Anterior cingulate cortex (tissue), 58 donors: ENCODE data around the gene CYP2F1.
"Not testable (repeated sequence)": the region's sequence is repeated elsewhere in the genome, so short reads cannot be mapped to it uniquely, and the experiment has no call there.

ENCODE experiments used
- DNase-seq, 58 donors: peaks; one replicate each; lab custom pipeline; 2025; lab: John Stamatoyannopoulos, UW

Gene CYP2F1

GRCh38 chr19:41114132-41114531 lies at the start of gene CYP2F1:
Gene CYP2F1 (plus strand): TSS chr19:41114432. CDS start chr19:41116189, 1,757 bp downstream.
- DNase-seq: no peak

GRCh38 chr19:41064974-41065569 lies 49.2 kb upstream of the CYP2F1 start:
- DNase-seq: no peak

- DNase-seq: no peak
These were observed 37.9 kb upstream of the CYP2F1 start for GRCh38 chr19:41076286-41076685.

GRCh38 chr19:41083516-41083915 lies 30.7 kb upstream of the CYP2F1 start:
- no peak for DNase-seq

- DNase-seq: no peak
These were observed 28.4 kb upstream of the CYP2F1 start for GRCh38 chr19:41085748-41086415.

GRCh38 chr19:41088151-41088550 lies 26.1 kb upstream of the CYP2F1 start, which contains the start of gene CYP2A13:
Gene CYP2A13 (plus strand): TSS chr19:41088451. CDS start chr19:41088472, 21 bp downstream.
- no peak for DNase-seq

GRCh38 chr19:41089959-41090358 lies 24.3 kb upstream of the CYP2F1 start:
- no peak for DNase-seq

GRCh38 chr19:41095703-41096102 lies 18.5 kb upstream of the CYP2F1 start:
- no peak for DNase-seq

- DNase-seq: no peak
These were observed 17.9 kb upstream of the CYP2F1 start for GRCh38 chr19:41096353-41096752.

- DNase-seq: no peak
These were observed 16.9 kb upstream of the CYP2F1 start for GRCh38 chr19:41097302-41097701.

GRCh38 chr19:41098762-41099161 lies 15.5 kb upstream of the CYP2F1 start:
- no peak for DNase-seq

GRCh38 chr19:41102210-41102609 lies 12.0 kb upstream of the CYP2F1 start:
- not testable (repeated sequence) for DNase-seq

GRCh38 chr19:41106177-41106576 lies 8.1 kb upstream of the CYP2F1 start:
- DNase-seq: no peak

- no peak for DNase-seq
These were observed 2.9 kb upstream of the CYP2F1 start for GRCh38 chr19:41111296-41111695.

GRCh38 chr19:41111750-41112295 lies 2.4 kb upstream of the CYP2F1 start:
- no peak for DNase-seq

- DNase-seq: no peak
These were observed 1.4 kb upstream of the CYP2F1 start for GRCh38 chr19:41112728-41113290.

GRCh38 chr19:41116261-41116660 lies 2.0 kb downstream of the CYP2F1 start:
- DNase-seq: no peak

- not testable (repeated sequence) for DNase-seq
These were observed 7.0 kb downstream of the CYP2F1 start for GRCh38 chr19:41120929-41121911.

- not testable (repeated sequence) for DNase-seq
These were observed 8.6 kb downstream of the CYP2F1 start for GRCh38 chr19:41122846-41123245.

- DNase-seq: no peak
These were observed 9.6 kb downstream of the CYP2F1 start for GRCh38 chr19:41123716-41124294.
